Activated T-cell treated with anti-CD3 and anti-CD28 coated beads, Interleukin-2, amount 50 U/mL, for 24 hours (primary cell): ENCODE data around the gene ANXA8L1.
"Not testable (repeated sequence)": the region's sequence is repeated elsewhere in the genome, so short reads cannot be mapped to it uniquely, and the experiment has no call there.

Source experiments
- DNase-seq: peaks from one replicate; pipeline ENCODE4 v3.0.0-alpha.2; 2020
- H3K27ac Mint-ChIP-seq: 2 replicates; pipeline ENCODE4 v1.8.0; 2020; ENCODE audit warnings: mild to moderate bottlenecking, mixed read lengths
- H3K27me3 Mint-ChIP-seq: 2 replicates; pipeline ENCODE4 v1.8.0; 2020; ENCODE audit warnings: mixed read lengths
- H3K36me3 Mint-ChIP-seq: 2 replicates; pipeline ENCODE4 v1.8.0; 2020; ENCODE audit warnings: low read depth, mixed read lengths
- H3K4me1 Mint-ChIP-seq: 2 replicates; pipeline ENCODE4 v1.8.0; 2020; ENCODE audit warnings: low read depth, mixed read lengths
- H3K4me3 Mint-ChIP-seq: 2 replicates; pipeline ENCODE4 v1.8.0; 2020; ENCODE audit warnings: mild to moderate bottlenecking, moderate library complexity, mixed read lengths
- H3K9me3 Mint-ChIP-seq: 2 replicates; pipeline ENCODE4 v1.8.0; 2020; ENCODE audit warnings: mixed read lengths

Gene ANXA8L1

GRCh38 chr10:46423550-46423949, 48.0 kb downstream of the ANXA8L1 start:
- H3K36me3 Mint-ChIP-seq, H3K27me3 Mint-ChIP-seq, H3K4me1 Mint-ChIP-seq, H3K4me3 Mint-ChIP-seq, H3K27ac Mint-ChIP-seq, H3K9me3 Mint-ChIP-seq, DNase-seq: not testable (repeated sequence)

- H3K27me3 Mint-ChIP-seq, H3K36me3 Mint-ChIP-seq, H3K9me3 Mint-ChIP-seq, H3K27ac Mint-ChIP-seq, H3K4me3 Mint-ChIP-seq, DNase-seq, H3K4me1 Mint-ChIP-seq: not testable (repeated sequence)
Observed at GRCh38 chr10:46440942-46441341, 65.4 kb downstream of the ANXA8L1 start.
